H9 (cell line): ENCODE results near the gene HMCN1. TPM values are rescaled to one million over a fixed set of nuclear protein-coding genes. Genes with fewer than 3 reads are reported as not detected.

Source experiments
- DNase-seq: peaks from one replicate; pipeline ENCODE4 v3.0.0-alpha.2; 2017
- H2AFZ ChIP-seq: one replicate; pipeline ENCODE4 v1.6.1; 2013; ENCODE audit warnings: mild to moderate bottlenecking, low read length, control low read depth, moderate library complexity
- H2AK5ac ChIP-seq: 2 replicates; pipeline ENCODE4 v1.6.1; 2013; ENCODE audit warnings: low read length, control low read depth, mixed read lengths; ENCODE audit not compliant: insufficient read length
- H2BK120ac ChIP-seq: one replicate; pipeline ENCODE4 v1.6.1; 2013; ENCODE audit warnings: low read depth, mild to moderate bottlenecking, low read length, control low read depth, inconsistent platforms; ENCODE audit not compliant: poor library complexity, severe bottlenecking
- H2BK12ac ChIP-seq: 2 replicates; pipeline ENCODE4 v1.6.1; 2013; ENCODE audit warnings: low read length, control low read depth, mixed read lengths, low read depth; ENCODE audit not compliant: insufficient read length
- H2BK15ac ChIP-seq: 2 replicates; pipeline ENCODE4 v1.6.1; 2013; ENCODE audit warnings: low read depth, low read length, control low read depth
- H2BK20ac ChIP-seq: one replicate; pipeline ENCODE4 v1.6.1; 2013; ENCODE audit warnings: low read depth, mild to moderate bottlenecking, low read length, control low read depth, inconsistent platforms; ENCODE audit not compliant: poor library complexity, severe bottlenecking
- H2BK5ac ChIP-seq: 2 replicates; pipeline ENCODE4 v1.6.1; 2013; ENCODE audit warnings: low read length, control low read depth, mixed read lengths; ENCODE audit not compliant: insufficient read length
- H3K14ac ChIP-seq: 2 replicates; pipeline ENCODE4 v1.6.1; 2013; ENCODE audit warnings: low read length, control low read depth; ENCODE audit not compliant: insufficient read depth
- H3K18ac ChIP-seq: 2 replicates; pipeline ENCODE4 v1.6.1; 2013; ENCODE audit warnings: low read depth, mild to moderate bottlenecking, mixed read lengths, low read length, control low read depth; ENCODE audit not compliant: insufficient read length
- H3K23ac ChIP-seq: 2 replicates; pipeline ENCODE4 v1.6.1; 2013; ENCODE audit warnings: low read length, control low read depth, mixed read lengths, low read depth; ENCODE audit not compliant: insufficient read length
- H3K23me2 ChIP-seq: 2 replicates; pipeline ENCODE4 v1.6.1; 2013; ENCODE audit warnings: low read depth, mild to moderate bottlenecking, mixed read lengths, low read length, control low read depth; ENCODE audit not compliant: insufficient read length, poor library complexity, severe bottlenecking
- H3K27ac ChIP-seq: 2 replicates; pipeline ENCODE4 v1.5.1; 2013; ENCODE audit warnings: low read length, control low read depth, mixed read lengths, low read depth; ENCODE audit not compliant: insufficient read length
- H3K27me3 ChIP-seq: 2 replicates; pipeline ENCODE4 v1.6.1; 2013; ENCODE audit warnings: low read length, control low read depth, inconsistent platforms; ENCODE audit not compliant: insufficient read depth
- H3K4ac ChIP-seq: 2 replicates; pipeline ENCODE4 v1.6.1; 2013; ENCODE audit warnings: low read depth, mild to moderate bottlenecking, control low read depth, inconsistent platforms, low read length, moderate library complexity
- H3K4me1 ChIP-seq: 2 replicates; pipeline ENCODE4 v1.6.1; 2013; ENCODE audit warnings: low read length, control low read depth, inconsistent platforms; ENCODE audit not compliant: insufficient read depth
- H3K4me2 ChIP-seq: 2 replicates; pipeline ENCODE4 v1.6.1; 2013; ENCODE audit warnings: low read length, control low read depth, mixed read lengths; ENCODE audit not compliant: insufficient read length, insufficient read depth
- H3K56ac ChIP-seq: 2 replicates; pipeline ENCODE4 v1.6.1; 2013; ENCODE audit warnings: low read depth, mild to moderate bottlenecking, mixed read lengths, low read length, control low read depth; ENCODE audit not compliant: insufficient read length
- H3K79me1 ChIP-seq: 2 replicates; pipeline ENCODE4 v1.6.1; 2013; ENCODE audit warnings: low read depth, mild to moderate bottlenecking, moderate library complexity, low read length, control low read depth, inconsistent platforms; ENCODE audit not compliant: insufficient read depth, poor library complexity, severe bottlenecking
- H3K79me2 ChIP-seq: 2 replicates; pipeline ENCODE4 v1.6.1; 2013; ENCODE audit warnings: low read length, control low read depth, inconsistent platforms; ENCODE audit not compliant: insufficient read depth
- H3K9ac ChIP-seq: 2 replicates; pipeline ENCODE4 v1.6.1; 2013; ENCODE audit warnings: low read length, control low read depth, mixed read lengths; ENCODE audit not compliant: insufficient read length; ENCODE audit errors: extremely low read depth
- H3K9me3 ChIP-seq: one replicate; pipeline ENCODE4 v1.6.1; 2013; ENCODE audit warnings: low read depth, low read length, inconsistent platforms; ENCODE audit not compliant: control insufficient read depth
- H3T11ph ChIP-seq: one replicate; pipeline ENCODE4 v1.6.1; 2013; ENCODE audit warnings: mild to moderate bottlenecking, low read length, control low read depth, inconsistent platforms
- H4K20me1 ChIP-seq: one replicate; pipeline ENCODE4 v1.6.1; 2013; ENCODE audit not compliant: control insufficient read depth, insufficient read length, insufficient read depth
- H4K5ac ChIP-seq: 2 replicates; pipeline ENCODE4 v1.6.1; 2013; ENCODE audit warnings: low read depth, mild to moderate bottlenecking, mixed read lengths, low read length, control low read depth; ENCODE audit not compliant: insufficient read length
- H4K8ac ChIP-seq: replicated peaks from 2 replicates; pipeline ENCODE4 v1.6.1; 2013; ENCODE audit warnings: low read length, control low read depth, mixed read lengths, low read depth; ENCODE audit not compliant: insufficient read length
- H4K91ac ChIP-seq: 2 replicates; pipeline ENCODE4 v1.6.1; 2013; ENCODE audit warnings: low read depth, mild to moderate bottlenecking, moderate library complexity, mixed read lengths, low read length, control low read depth; ENCODE audit not compliant: insufficient read length
- H3K27ac Mint-ChIP-seq, 3 experiments: 2 replicates in 2 of 3; 3 replicates in 1 of 3; pipeline ENCODE4 v1.8.0; 2020 to 2021; ENCODE audit warnings: mixed read lengths in 3 of 3, mild to moderate bottlenecking in 1 of 3, moderate library complexity in 1 of 3
- H3K27me3 Mint-ChIP-seq: 2 replicates; pipeline ENCODE4 v1.8.0; 2021; ENCODE audit warnings: low read depth, mild to moderate bottlenecking, moderate library complexity, mixed read lengths
- H3K36me3 Mint-ChIP-seq, 3 experiments: 2 replicates in 2 of 3; 3 replicates in 1 of 3; pipeline ENCODE4 v1.8.0; 2020 to 2021; ENCODE audit warnings: low read depth in 3 of 3, mixed read lengths in 3 of 3; ENCODE audit not compliant: insufficient read depth in 1 of 3
- H3K4me1 Mint-ChIP-seq, 2 experiments: 2 replicates each; pipeline ENCODE4 v1.8.0; 2020; ENCODE audit warnings: mixed read lengths in 2 of 2
- H3K4me3 Mint-ChIP-seq, 2 experiments: 2 replicates in 1 of 2; 3 replicates in 1 of 2; pipeline ENCODE4 v1.8.0; 2020 to 2021; ENCODE audit warnings: mild to moderate bottlenecking in 2 of 2, mixed read lengths in 2 of 2, moderate library complexity in 1 of 2
- H3K9me3 Mint-ChIP-seq, 2 experiments: 2 replicates in 1 of 2; 3 replicates in 1 of 2; pipeline ENCODE4 v1.8.0; 2020; ENCODE audit warnings: mild to moderate bottlenecking in 2 of 2, mixed read lengths in 2 of 2, moderate library complexity in 1 of 2
- total RNA-seq: library from RNA; stranded (reverse); gene quantifications from 2 replicates; pipeline ENCODE4 v1.2.1, GENCODE V29; 2021
- TF ChIP-seq, protein P1 (sequence below): fragments of 200-600 bp; sonication (generic); conservative IDR thresholded peaks from 3 replicates; pipeline ENCODE4 v1.8.0; 2021; ENCODE audit warnings: antibody characterized with exemption, mild to moderate bottlenecking

HMCN1 gene
- total RNA-seq, 1 experiment from 2014 or later: 3.3 TPM

DNA sequence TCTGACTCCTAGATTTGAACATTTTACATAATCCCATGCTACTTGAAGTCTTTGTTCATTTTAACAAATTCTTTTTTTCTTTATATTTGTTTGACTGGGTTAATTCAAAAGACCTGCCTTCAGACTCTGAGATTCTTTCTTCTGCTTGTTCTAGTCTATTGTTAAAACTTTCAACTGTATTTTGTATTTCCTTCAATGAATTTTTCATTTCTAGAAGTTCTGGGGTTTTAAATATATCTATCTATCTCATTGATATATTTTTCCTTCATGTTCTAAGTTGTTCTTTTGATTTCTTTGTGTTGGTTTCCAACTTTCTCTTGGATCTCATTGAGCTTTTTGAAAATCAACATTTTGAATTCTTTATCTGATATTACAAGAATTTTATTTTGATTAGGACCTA is 64.3 kb downstream of the HMCN1 start:
- no peak overlapping the region for H2BK120ac ChIP-seq
- no peak overlapping the region for H2BK5ac ChIP-seq
- peaks cover 3% of the 10 kb centered on the region for H3K79me1 ChIP-seq
- no peaks in the 10 kb centered on the region for H3K4me1 ChIP-seq
- H3K27me3 ChIP-seq: no peaks in the 10 kb centered on the region
- H3K27me3 Mint-ChIP-seq: no peaks in the 10 kb centered on the region
- no peak for DNase-seq
- H2AK5ac ChIP-seq: no peak overlapping the region
- H3K23me2 ChIP-seq: no peaks in the 10 kb centered on the region
- H3K9me3 ChIP-seq: no peaks in the 10 kb centered on the region
- no peak overlapping the region for H3K4me3 Mint-ChIP-seq
- H3K27ac Mint-ChIP-seq: no peak overlapping the region
- H3T11ph ChIP-seq: no peak overlapping the region
- H3K79me2 ChIP-seq: no peaks in the 10 kb centered on the region
- no peaks in the 10 kb centered on the region for H3K4me1 Mint-ChIP-seq
- H3K27ac ChIP-seq: no peak overlapping the region
- H3K9me3 Mint-ChIP-seq: peaks cover 3 to 15% of the 10 kb centered on the region in 2 experiments; a peak in 3 of 5 replicates
- H2BK20ac ChIP-seq: no peak overlapping the region
- H4K20me1 ChIP-seq: no peaks in the 10 kb centered on the region
- no peak overlapping the region for H3K23ac ChIP-seq
- H4K91ac ChIP-seq: no peak overlapping the region
- H2BK15ac ChIP-seq: no peak overlapping the region
- H2AFZ ChIP-seq: no peak overlapping the region
- H2BK12ac ChIP-seq: no peak overlapping the region
- H3K4me2 ChIP-seq: no peak overlapping the region
- peaks cover 0 to 9% (median 2%) of the 10 kb centered on the region in 3 experiments; a peak in 4 of 7 replicates for H3K36me3 Mint-ChIP-seq
- H3K14ac ChIP-seq: no peak overlapping the region
- TF ChIP-seq, protein P1, sequence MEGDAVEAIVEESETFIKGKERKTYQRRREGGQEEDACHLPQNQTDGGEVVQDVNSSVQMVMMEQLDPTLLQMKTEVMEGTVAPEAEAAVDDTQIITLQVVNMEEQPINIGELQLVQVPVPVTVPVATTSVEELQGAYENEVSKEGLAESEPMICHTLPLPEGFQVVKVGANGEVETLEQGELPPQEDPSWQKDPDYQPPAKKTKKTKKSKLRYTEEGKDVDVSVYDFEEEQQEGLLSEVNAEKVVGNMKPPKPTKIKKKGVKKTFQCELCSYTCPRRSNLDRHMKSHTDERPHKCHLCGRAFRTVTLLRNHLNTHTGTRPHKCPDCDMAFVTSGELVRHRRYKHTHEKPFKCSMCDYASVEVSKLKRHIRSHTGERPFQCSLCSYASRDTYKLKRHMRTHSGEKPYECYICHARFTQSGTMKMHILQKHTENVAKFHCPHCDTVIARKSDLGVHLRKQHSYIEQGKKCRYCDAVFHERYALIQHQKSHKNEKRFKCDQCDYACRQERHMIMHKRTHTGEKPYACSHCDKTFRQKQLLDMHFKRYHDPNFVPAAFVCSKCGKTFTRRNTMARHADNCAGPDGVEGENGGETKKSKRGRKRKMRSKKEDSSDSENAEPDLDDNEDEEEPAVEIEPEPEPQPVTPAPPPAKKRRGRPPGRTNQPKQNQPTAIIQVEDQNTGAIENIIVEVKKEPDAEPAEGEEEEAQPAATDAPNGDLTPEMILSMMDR: no peak
- H3K56ac ChIP-seq: no peak overlapping the region
- H4K8ac ChIP-seq: no peak overlapping the region
- no peak overlapping the region for H3K4ac ChIP-seq
- H3K18ac ChIP-seq: no peak overlapping the region
- H3K9ac ChIP-seq: no peak overlapping the region
- no peak overlapping the region for H4K5ac ChIP-seq
